Cardiac muscle cell (in vitro differentiated cells and primary cell): Measurements from ENCODE around the gene TOMM7. TPM values are rescaled to one million over a fixed set of nuclear protein-coding genes. Genes with fewer than 3 reads are reported as not detected.

ENCODE experiments used
- DNase-seq, 2 donors: peaks; one replicate each; pipeline versions ENCODE4 v3.0.0 to v3.0.0-alpha.2; 2010 to 2017; ENCODE audit warnings: low read depth in 1 of 2, low spot score in 1 of 2
- H3K27ac ChIP-seq: fragments of 200-600 bp; sonication (generic); 2 replicates; pipeline ENCODE4 v1.5.1; 2016
- H3K27me3 ChIP-seq: fragments of 200-600 bp; sonication (generic); 2 replicates; pipeline ENCODE4 v1.6.0; 2016; ENCODE audit warnings: control low read depth
- H3K36me3 ChIP-seq: fragments of 200-600 bp; sonication (generic); 2 replicates; pipeline ENCODE4 v1.5.1; 2016; ENCODE audit warnings: control low read depth
- H3K4me1 ChIP-seq: fragments of 200-600 bp; sonication (generic); 2 replicates; pipeline ENCODE4 v1.8.1; 2017; ENCODE audit warnings: low read depth, mild to moderate bottlenecking, mixed run types
- H3K4me3 ChIP-seq: fragments of 200-600 bp; sonication (generic); 2 replicates; pipeline ENCODE4 v1.5.1; 2016; ENCODE audit warnings: mild to moderate bottlenecking
- H3K9me3 ChIP-seq: fragments of 200-600 bp; sonication (generic); 2 replicates; pipeline ENCODE4 v1.5.1; 2017; ENCODE audit warnings: low read depth, mild to moderate bottlenecking, control low read depth
- polyA plus RNA-seq: library from polyadenylated mRNA; unstranded; fragments of >200 nt; fragmentation: Nextera tagmentation; extraction: Ambion mirVana; gene quantifications from 2 replicates; pipeline ENCODE4 v1.2.1, GENCODE V29; 2016
- total RNA-seq: library from RNA; depleted of rRNA; stranded (reverse); fragments of >200 nt; gene quantifications from 2 replicates; pipeline ENCODE4 v1.2.3, GENCODE V29; 2016
- TF ChIP-seq, protein P1 (sequence below): IDR thresholded peaks from 2 replicates; pipeline ENCODE4 v1.5.1; 2012; ENCODE audit warnings: low read depth, mild to moderate bottlenecking, low read length

TOMM7 gene
- total and polyA plus RNA-seq, 2 experiments from 2014 or later = 58.7 to 390 TPM

DNA sequence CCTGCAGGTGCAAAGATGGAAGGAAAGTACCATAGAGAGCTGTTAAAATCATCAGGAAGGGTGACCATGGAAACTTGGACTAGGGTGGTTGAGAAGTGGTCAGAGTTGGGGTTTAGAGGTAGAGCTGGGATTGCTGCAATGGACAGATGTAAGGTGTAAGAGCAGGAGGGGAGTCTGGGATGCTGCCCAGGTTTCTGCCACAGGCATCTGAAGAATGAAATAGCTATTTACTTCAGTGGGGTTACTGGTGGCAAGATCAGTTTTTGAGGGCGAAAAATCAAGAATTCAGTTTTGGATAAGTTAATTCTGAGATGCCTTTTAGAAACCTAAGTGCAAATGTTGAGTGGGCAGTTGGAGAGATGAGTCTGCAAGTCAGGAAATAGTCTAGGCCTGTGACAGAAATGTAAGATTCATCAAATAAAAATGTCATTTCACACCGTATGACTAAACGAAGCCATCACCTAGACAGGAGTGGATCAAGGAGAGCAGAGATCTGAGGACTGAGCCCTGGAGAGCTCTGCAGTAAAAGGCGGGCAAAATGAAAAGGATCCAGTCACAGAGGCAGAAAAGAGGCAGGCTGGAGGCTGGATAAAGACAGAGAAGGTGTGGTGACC, 22.7 kb upstream of the TOMM7 start:
- DNase-seq = no peak
- Histone ChIP-seq H3K9me3 (no peaks in the 10 kb centered on the region), H3K27ac (no peak overlapping the region), H3K36me3 (no peaks in the 10 kb centered on the region), H3K4me1 (no peaks in the 10 kb centered on the region), H3K4me3 (no peak overlapping the region), H3K27me3 (no peaks in the 10 kb centered on the region)
- TF ChIP-seq, protein P1, sequence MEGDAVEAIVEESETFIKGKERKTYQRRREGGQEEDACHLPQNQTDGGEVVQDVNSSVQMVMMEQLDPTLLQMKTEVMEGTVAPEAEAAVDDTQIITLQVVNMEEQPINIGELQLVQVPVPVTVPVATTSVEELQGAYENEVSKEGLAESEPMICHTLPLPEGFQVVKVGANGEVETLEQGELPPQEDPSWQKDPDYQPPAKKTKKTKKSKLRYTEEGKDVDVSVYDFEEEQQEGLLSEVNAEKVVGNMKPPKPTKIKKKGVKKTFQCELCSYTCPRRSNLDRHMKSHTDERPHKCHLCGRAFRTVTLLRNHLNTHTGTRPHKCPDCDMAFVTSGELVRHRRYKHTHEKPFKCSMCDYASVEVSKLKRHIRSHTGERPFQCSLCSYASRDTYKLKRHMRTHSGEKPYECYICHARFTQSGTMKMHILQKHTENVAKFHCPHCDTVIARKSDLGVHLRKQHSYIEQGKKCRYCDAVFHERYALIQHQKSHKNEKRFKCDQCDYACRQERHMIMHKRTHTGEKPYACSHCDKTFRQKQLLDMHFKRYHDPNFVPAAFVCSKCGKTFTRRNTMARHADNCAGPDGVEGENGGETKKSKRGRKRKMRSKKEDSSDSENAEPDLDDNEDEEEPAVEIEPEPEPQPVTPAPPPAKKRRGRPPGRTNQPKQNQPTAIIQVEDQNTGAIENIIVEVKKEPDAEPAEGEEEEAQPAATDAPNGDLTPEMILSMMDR = no peak

- Histone ChIP-seq H3K27me3 (no peaks in the 10 kb centered on the region), H3K4me1 (no peaks in the 10 kb centered on the region), H3K36me3 (no peaks in the 10 kb centered on the region), H3K27ac (no peak overlapping the region), H3K4me3 (no peak overlapping the region), H3K9me3 (no peaks in the 10 kb centered on the region)
- DNase-seq = no peak
- TF ChIP-seq, protein P1 = no peak
Observed at GRCh38 chr7:22843681-22844309, 21.1 kb upstream of the TOMM7 start.

GRCh38 chr7:22842973-22843372, 20.3 kb upstream of the TOMM7 start:
- H3K4me3 ChIP-seq = no peak overlapping the region
- H3K27me3 ChIP-seq = no peaks in the 10 kb centered on the region
- DNase-seq = no peak
- H3K4me1 ChIP-seq = no peaks in the 10 kb centered on the region
- TF ChIP-seq, protein P1 = no peak
- no peaks in the 10 kb centered on the region for H3K9me3 ChIP-seq
- no peak overlapping the region for H3K27ac ChIP-seq
- no peaks in the 10 kb centered on the region for H3K36me3 ChIP-seq

DNA sequence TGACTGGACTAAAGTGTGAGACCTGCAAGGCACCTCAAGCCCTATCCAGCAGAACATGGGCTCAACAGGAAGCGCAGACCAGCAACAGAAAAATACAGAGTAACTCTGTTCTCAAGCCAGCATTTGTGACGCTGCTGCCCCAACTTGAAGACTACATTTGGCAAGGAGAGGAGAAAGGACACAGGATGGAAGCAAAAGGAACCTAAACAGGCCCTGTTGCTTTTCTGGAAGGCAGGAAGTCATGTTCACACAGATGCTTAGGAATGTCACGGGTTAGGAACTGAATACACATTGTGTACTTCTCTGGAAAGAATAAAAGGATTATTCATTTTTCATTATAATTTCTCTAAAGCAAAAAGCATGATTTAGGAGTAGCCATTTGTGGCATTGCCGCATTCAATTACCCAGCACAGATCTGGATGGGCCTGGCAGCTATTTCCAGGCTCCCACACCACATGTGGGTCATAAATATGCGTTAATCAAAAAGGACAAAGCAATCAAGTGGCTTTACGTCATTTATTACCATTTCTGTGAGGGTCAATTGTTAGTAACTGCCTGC, 19.8 kb upstream of the TOMM7 start:
- Histone ChIP-seq H3K27me3 (no peaks in the 10 kb centered on the region), H3K4me1 (no peaks in the 10 kb centered on the region), H3K9me3 (no peaks in the 10 kb centered on the region), H3K4me3 (no peak overlapping the region), H3K27ac (no peak overlapping the region), H3K36me3 (no peaks in the 10 kb centered on the region)
- no peak for DNase-seq
- TF ChIP-seq, protein P1 = no peak

DNA sequence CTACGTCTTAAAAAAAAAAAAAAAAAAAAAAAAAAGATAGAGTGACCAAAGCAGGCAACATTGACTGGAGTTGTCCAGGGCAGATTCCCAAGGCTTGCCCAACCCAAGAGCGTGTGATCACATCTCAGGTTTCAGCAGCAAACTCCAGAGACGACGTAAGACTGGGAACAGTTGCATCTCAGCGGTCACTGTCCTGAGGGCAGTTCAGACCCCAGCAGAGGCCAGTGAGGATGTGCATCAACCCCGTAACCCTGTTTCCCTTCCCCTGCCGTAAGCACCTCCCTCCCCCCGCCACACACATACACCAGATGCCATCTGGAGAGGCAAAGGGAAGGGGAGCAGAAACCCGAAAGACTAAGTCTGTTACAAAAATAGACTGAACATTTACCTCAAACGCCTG, 19.3 kb upstream of the TOMM7 start:
- Histone ChIP-seq H3K4me1 (no peaks in the 10 kb centered on the region), H3K36me3 (no peaks in the 10 kb centered on the region), H3K27me3 (no peaks in the 10 kb centered on the region), H3K27ac (no peak overlapping the region), H3K4me3 (no peak overlapping the region), H3K9me3 (no peaks in the 10 kb centered on the region)
- no peak for DNase-seq
- TF ChIP-seq, protein P1 = no peak
